A673 (cell line): ENCODE results near the gene SIN3B. TPM values are rescaled to one million over a fixed set of nuclear protein-coding genes. Genes with fewer than 3 reads are reported as not detected.

ENCODE experiments used
- BruUV-seq: library from RNA; stranded (reverse); fragments of 400-500 nt; replicated peaks from 2 replicates; lab custom pipeline; 2021; lab: Mats Ljungman, UMichigan
- CTCF ChIA-PET: fragments of 300-600 bp; sonication (Branson Sonifier 250); formaldehyde crosslinking; loops from one replicate; lab custom pipeline; 2022; ENCODE audit warnings: antibody characterized with exemption; lab: Charles Lee
- POLR2A ChIA-PET: fragments of 300-600 bp; sonication (Branson Sonifier 250); formaldehyde crosslinking; loops from one replicate; lab custom pipeline; 2022; ENCODE audit warnings: antibody characterized with exemption; ENCODE audit not compliant: low non-redundant PET; lab: Charles Lee
- DNase-seq: peaks from one replicate; pipeline ENCODE4 v3.0.0-alpha.2; 2015; ENCODE audit warnings: low spot score
- H3K27ac ChIP-seq: fragments of 200-600 bp; sonication (generic); 2 replicates; pipeline ENCODE4 v1.5.1; 2016; ENCODE audit warnings: mixed run types, low read depth, mild to moderate bottlenecking, mixed read lengths, antibody characterized with exemption, low read length; ENCODE audit not compliant: poor library complexity, severe bottlenecking
- H3K27me3 ChIP-seq: fragments of 200-600 bp; sonication (generic); replicated peaks from 2 replicates; pipeline ENCODE4 v1.6.1; 2017; ENCODE audit warnings: mixed run types, low read depth, mild to moderate bottlenecking, mixed read lengths, antibody characterized with exemption, low read length; ENCODE audit not compliant: insufficient read depth, poor library complexity
- H3K36me3 ChIP-seq: fragments of 200-600 bp; sonication (generic); 2 replicates; pipeline ENCODE4 v1.6.1; 2016; ENCODE audit warnings: mixed run types, mild to moderate bottlenecking, mixed read lengths, antibody characterized with exemption, low read length; ENCODE audit not compliant: insufficient read depth, poor library complexity, severe bottlenecking
- H3K4me1 ChIP-seq: fragments of 200-600 bp; sonication (generic); 2 replicates; pipeline ENCODE4 v1.6.1; 2017; ENCODE audit warnings: mixed run types, mild to moderate bottlenecking, mixed read lengths, antibody characterized with exemption, low read length; ENCODE audit not compliant: insufficient read depth, poor library complexity, severe bottlenecking
- H3K4me3 ChIP-seq: fragments of 200-600 bp; sonication (generic); 2 replicates; pipeline ENCODE4 v1.5.1; 2016; ENCODE audit warnings: low read depth, mixed run types, mild to moderate bottlenecking, mixed read lengths, low read length; ENCODE audit not compliant: poor library complexity, severe bottlenecking
- H3K9me3 ChIP-seq: fragments of 200-600 bp; sonication (generic); 2 replicates; pipeline ENCODE4 v1.6.1; 2016; ENCODE audit warnings: mixed run types, low read depth, mild to moderate bottlenecking, mixed read lengths, antibody characterized with exemption, low read length; ENCODE audit not compliant: poor library complexity, severe bottlenecking
- EZH2 ChIP-seq: fragments of 200-600 bp; sonication (generic); IDR thresholded peaks from 2 replicates; pipeline ENCODE4 v1.6.1; 2017; ENCODE audit warnings: borderline replicate concordance, low read depth, mild to moderate bottlenecking, mixed read lengths, antibody characterized with exemption, low read length; ENCODE audit not compliant: poor library complexity, severe bottlenecking
- intact Hi-C: fragments of 100-400 bp; cut with micrococcal nuclease; formaldehyde crosslinking; loops from one replicate; pipeline ENCODE4 v1.10.0; 2022; ENCODE audit not compliant: unreplicated experiment
- total RNA-seq: library from RNA; stranded (reverse); gene quantifications from 2 replicates; pipeline ENCODE4 v1.2.3, GENCODE V29; 2021
- TF ChIP-seq, protein P1 (sequence below): fragments of 300-800, 200-600 bp; sonication (generic); conservative IDR thresholded peaks from 2 replicates; pipeline ENCODE4 v1.5.1; 2017; ENCODE audit warnings: low read depth, mild to moderate bottlenecking, antibody characterized with exemption, low read length, moderate library complexity, mixed read lengths

Gene SIN3B
- total RNA-seq, 1 experiment from 2014 or later, result 76.7 TPM

DNA sequence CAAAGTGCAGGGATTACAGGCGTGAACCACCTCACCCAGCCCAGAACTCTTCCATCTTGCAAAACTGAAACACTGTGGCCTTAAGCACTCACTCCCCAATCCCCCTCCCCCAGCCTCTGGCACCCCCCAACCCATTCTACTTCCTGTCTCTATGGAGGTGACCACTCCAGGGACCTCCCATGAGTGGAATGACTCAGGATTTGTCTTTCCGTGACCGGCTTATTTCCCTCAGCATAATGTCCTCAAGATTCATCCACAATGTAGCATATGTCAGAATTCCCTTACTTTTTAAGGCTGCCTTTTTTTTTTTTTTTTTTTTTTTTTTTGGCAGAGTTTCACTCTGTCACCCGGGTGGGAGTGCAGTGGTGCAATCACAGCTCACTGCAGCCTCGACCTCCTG lies 56.0 kb downstream of the SIN3B start:
- H3K27me3 ChIP-seq, result no peaks in the 10 kb centered on the region
- no TSS peak for BruUV-seq
- CTCF ChIA-PET, result interaction anchor here (0.6 kb wide), 1 partner anchor 51 kb away, joined by 3 read pairs; no protein-coding TSS in a partner anchor
- no peak for DNase-seq
- H3K4me1 ChIP-seq, result no peaks in the 10 kb centered on the region
- POLR2A ChIA-PET, result no interaction called here
- H3K4me3 ChIP-seq, result no peak overlapping the region
- intact Hi-C loops, result no loop called here
- H3K36me3 ChIP-seq, result peaks cover 3% of the 10 kb centered on the region
- peaks cover 21% of the 10 kb centered on the region for H3K9me3 ChIP-seq
- no peak overlapping the region for H3K27ac ChIP-seq
- TF ChIP-seq, protein P1, sequence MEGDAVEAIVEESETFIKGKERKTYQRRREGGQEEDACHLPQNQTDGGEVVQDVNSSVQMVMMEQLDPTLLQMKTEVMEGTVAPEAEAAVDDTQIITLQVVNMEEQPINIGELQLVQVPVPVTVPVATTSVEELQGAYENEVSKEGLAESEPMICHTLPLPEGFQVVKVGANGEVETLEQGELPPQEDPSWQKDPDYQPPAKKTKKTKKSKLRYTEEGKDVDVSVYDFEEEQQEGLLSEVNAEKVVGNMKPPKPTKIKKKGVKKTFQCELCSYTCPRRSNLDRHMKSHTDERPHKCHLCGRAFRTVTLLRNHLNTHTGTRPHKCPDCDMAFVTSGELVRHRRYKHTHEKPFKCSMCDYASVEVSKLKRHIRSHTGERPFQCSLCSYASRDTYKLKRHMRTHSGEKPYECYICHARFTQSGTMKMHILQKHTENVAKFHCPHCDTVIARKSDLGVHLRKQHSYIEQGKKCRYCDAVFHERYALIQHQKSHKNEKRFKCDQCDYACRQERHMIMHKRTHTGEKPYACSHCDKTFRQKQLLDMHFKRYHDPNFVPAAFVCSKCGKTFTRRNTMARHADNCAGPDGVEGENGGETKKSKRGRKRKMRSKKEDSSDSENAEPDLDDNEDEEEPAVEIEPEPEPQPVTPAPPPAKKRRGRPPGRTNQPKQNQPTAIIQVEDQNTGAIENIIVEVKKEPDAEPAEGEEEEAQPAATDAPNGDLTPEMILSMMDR, result no peak
- TF ChIP-seq EZH2, result no peak

DNA sequence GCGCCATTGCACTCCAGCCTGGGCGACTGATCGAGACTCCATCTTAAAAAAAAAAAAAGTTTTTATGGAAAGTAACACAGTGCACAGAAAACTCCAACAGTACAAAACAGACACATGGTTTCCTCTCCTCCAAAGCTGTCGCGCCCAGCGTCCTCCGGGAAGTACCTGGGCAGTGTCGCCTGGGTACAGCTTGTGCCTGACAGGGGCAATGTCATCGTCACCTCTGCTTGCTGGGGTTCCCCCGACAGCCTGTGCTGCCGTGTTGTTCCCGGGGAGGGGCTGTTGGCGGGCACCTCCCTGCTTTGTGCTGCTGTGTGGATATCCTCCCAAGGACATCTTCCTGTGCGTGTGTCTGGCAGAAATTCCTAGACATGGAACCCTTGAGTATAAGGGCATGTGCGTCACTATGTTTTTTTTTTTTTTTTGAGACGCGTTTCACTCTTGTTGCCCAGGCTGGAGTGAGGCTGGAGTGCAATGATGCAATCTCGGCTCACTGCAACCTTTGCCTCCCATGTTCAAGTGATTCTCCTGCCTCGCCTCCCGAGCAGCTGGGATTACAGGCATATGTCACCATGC lies 57.2 kb downstream of the SIN3B start:
- ChIA-PET POLR2A (interaction anchor here (0.7 kb wide), 1 partner anchor 163 kb away, joined by 7 read pairs; no protein-coding TSS in a partner anchor), CTCF (no interaction called here)
- H3K36me3 ChIP-seq, result no peaks in the 10 kb centered on the region
- no TSS peak for BruUV-seq
- peaks cover 14% of the 10 kb centered on the region for H3K9me3 ChIP-seq
- H3K4me1 ChIP-seq, result no peaks in the 10 kb centered on the region
- H3K27me3 ChIP-seq, result no peaks in the 10 kb centered on the region
- no peak for TF ChIP-seq EZH2
- TF ChIP-seq, protein P1, result no peak
- no peak overlapping the region for H3K27ac ChIP-seq
- H3K4me3 ChIP-seq, result no peak overlapping the region
- intact Hi-C loops, result no loop called here
- no peak for DNase-seq

DNA sequence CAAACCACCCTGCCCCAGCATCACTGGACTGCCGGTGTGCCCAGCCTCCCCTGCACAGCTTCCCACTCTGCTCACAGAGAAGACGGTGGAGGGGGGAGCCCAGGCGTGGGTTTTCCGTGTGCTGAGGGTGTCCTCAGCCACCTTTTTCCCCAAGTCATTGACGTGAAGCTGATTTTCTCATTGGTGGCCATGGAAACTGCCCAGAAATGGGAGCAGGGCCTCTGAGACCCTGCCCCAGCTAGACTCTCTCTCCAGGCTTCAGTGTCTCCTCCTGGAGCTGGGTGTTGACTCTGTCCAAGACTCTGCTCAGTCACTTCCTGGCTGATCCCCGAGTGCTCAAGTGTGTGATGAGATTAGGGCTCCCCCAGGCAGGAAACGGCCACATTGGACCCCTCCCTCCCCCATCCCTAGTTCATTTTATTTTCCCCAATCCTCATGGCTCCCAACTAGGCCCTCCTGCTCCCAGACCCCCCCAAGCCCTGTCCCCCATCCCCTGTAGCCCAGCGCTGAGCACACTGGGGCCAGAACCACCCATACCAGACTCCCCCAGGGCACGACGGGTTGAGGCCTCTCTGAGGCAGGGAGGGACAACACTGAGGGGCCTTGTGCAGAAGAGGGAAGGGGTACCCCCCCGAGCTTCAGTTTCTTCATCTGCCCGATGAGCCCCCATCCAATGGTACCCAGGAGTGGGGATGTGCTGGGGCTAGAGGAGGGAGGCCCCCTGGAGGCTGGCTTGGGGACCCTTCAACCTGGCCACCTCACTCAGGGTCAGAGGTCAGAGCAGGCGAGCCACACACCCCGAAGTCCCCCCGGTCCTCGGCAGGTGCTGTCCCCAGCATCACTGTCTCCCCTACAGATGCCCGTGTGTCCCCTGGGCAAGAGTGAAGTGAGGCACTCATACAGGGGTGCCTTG lies 58.4 kb downstream of the SIN3B start:
- Histone ChIP-seq H3K9me3 (peaks cover 9% of the 10 kb centered on the region), H3K27me3 (no peaks in the 10 kb centered on the region), H3K27ac (no peak overlapping the region), H3K4me3 (no peak overlapping the region), H3K36me3 (no peaks in the 10 kb centered on the region), H3K4me1 (no peaks in the 10 kb centered on the region)
- ChIA-PET CTCF (no interaction called here), POLR2A (no interaction called here)
- TF ChIP-seq EZH2, result no peak
- TF ChIP-seq, protein P1, result no peak
- no TSS peak for BruUV-seq
- no peak for DNase-seq
- intact Hi-C loops, result no loop called here
